GM12874 (cell line): ENCODE data around the gene IL6R.

ENCODE experiments used
- CTCF ChIP-seq: IDR thresholded peaks from 2 replicates; pipeline ENCODE4 v1.5.1; 2011; ENCODE audit warnings: low read depth, mild to moderate bottlenecking, control low read depth, low read length, moderate library complexity; ENCODE audit not compliant: insufficient read depth

IL6R gene

GRCh38 chr1:154503898-154504297 is 98.8 kb downstream of the IL6R start:
- no peak for TF ChIP-seq CTCF

GRCh38 chr1:154512760-154513159 is 107.6 kb downstream of the IL6R start:
- no peak for TF ChIP-seq CTCF

GRCh38 chr1:154514066-154514553 is 109.0 kb downstream of the IL6R start:
- no peak for TF ChIP-seq CTCF

GRCh38 chr1:154517661-154518060 is 112.5 kb downstream of the IL6R start:
- no peak for TF ChIP-seq CTCF
